Posterior vena cava (tissue), 2 donors: Measurements from ENCODE around the gene VPS13C. TPM values are rescaled to one million over a fixed set of nuclear protein-coding genes. Genes with fewer than 3 reads are reported as not detected.

Source experiments
- DNase-seq: peaks from one replicate; pipeline ENCODE4 v3.0.0-alpha.2; 2020; ENCODE audit warnings: low spot score
- intact Hi-C, 2 donors: fragments of 100-400 bp; cut with DNase I; formaldehyde crosslinking; loops; one replicate each; pipeline versions ENCODE4 v1.14.1 to v1.14.2; 2022 to 2023
- long read RNA-seq, 2 donors: library from polyadenylated mRNA; unstranded; transcript quantifications; one replicate each; pipeline ENCODE4 v2.0.0, GENCODE V29; 2020 to 2021
- total RNA-seq, 2 donors: library from RNA; stranded (reverse); fragmentation: NEBNext Ultra II Directional; extraction: Animal tissue kit (Norgen Biotek cat#: 25700); gene quantifications; one replicate each; pipeline ENCODE4 v1.2.1, GENCODE V29; 2021
- donor health status: DM: yes; HTN: yes; CAD: no.
- donor health status: DM: yes; HTN: yes; CAD: no.

Gene VPS13C
- 10 to 100 TPM; 89.2 to 93.0 TPM for total RNA-seq
- long read RNA-seq, donor 1, partial matches to known transcripts, result 8 of 13 reads
- long read RNA-seq, donor 1, other reads (novel, unspliced or antisense), result 3 of 13 reads
- long read RNA-seq, donor 2, partial matches to known transcripts, result 12 of 16 reads
- long read RNA-seq, donor 2, other reads (novel, unspliced or antisense), result 4 of 16 reads

- intact Hi-C loops, result no loop called here
- peak; percentile 98 for DNase-seq
Measured at GRCh38 chr15:62060113-62060895, at the start of gene VPS13C. Gene VPS13C (minus strand): TSS chr15:62060447. CDS start chr15:62060374, 73 bp downstream.

- intact Hi-C loops, result no loop called here
- DNase-seq, result no peak
Measured at GRCh38 chr15:62109437-62109836, 49.2 kb upstream of the VPS13C start.

GRCh38 chr15:62108411-62108810 is 48.2 kb upstream of the VPS13C start:
- DNase-seq, result no peak
- intact Hi-C loops, result no loop called here

GRCh38 chr15:62107571-62108121 is 47.4 kb upstream of the VPS13C start:
- intact Hi-C loops, result no loop called here

GRCh38 chr15:62106096-62106495 is 45.8 kb upstream of the VPS13C start:
- no peak for DNase-seq
- intact Hi-C loops, result no loop called here

More at GRCh38 chr15:62107571-62108121, 47.4 kb upstream of the VPS13C start:
- DNase-seq, result no peak

- intact Hi-C loops, result no loop called here
Measured at GRCh38 chr15:62105266-62105665, 45.0 kb upstream of the VPS13C start.

GRCh38 chr15:62104846-62105245 is 44.6 kb upstream of the VPS13C start:
- intact Hi-C loops, result no loop called here
- DNase-seq, result no peak

More at GRCh38 chr15:62105266-62105665, 45.0 kb upstream of the VPS13C start:
- no peak for DNase-seq

GRCh38 chr15:62104401-62104800 is 44.2 kb upstream of the VPS13C start:
- no peak for DNase-seq
- intact Hi-C loops, result no loop called here

- intact Hi-C loops, result no loop called here
Measured at GRCh38 chr15:62103431-62103830, 43.2 kb upstream of the VPS13C start.

GRCh38 chr15:62099094-62099601 is 38.9 kb upstream of the VPS13C start:
- no peak for DNase-seq
- intact Hi-C loops, result no loop called here

More at GRCh38 chr15:62103431-62103830, 43.2 kb upstream of the VPS13C start:
- no peak for DNase-seq

GRCh38 chr15:62094388-62094787 is 34.1 kb upstream of the VPS13C start:
- no peak for DNase-seq
- intact Hi-C loops, result no loop called here

- intact Hi-C loops, result no loop called here
- no peak for DNase-seq
Measured at GRCh38 chr15:62093809-62094208, 33.6 kb upstream of the VPS13C start.

GRCh38 chr15:62090988-62091387 is 30.7 kb upstream of the VPS13C start:
- no peak for DNase-seq
- intact Hi-C loops, result no loop called here

GRCh38 chr15:62089616-62090015 is 29.4 kb upstream of the VPS13C start:
- intact Hi-C loops, result no loop called here
- DNase-seq, result no peak

GRCh38 chr15:62088353-62088693 is 28.1 kb upstream of the VPS13C start:
- intact Hi-C loops, result no loop called here
- DNase-seq, result no peak

GRCh38 chr15:62087671-62088352 is 27.6 kb upstream of the VPS13C start:
- DNase-seq, result no peak
- intact Hi-C loops, result no loop called here

- DNase-seq, result no peak
- intact Hi-C loops, result no loop called here
Measured at GRCh38 chr15:62085740-62086139, 25.5 kb upstream of the VPS13C start.

GRCh38 chr15:62083194-62084154 is 23.2 kb upstream of the VPS13C start:
- intact Hi-C loops, result no loop called here
- DNase-seq, result no peak

- intact Hi-C loops, result no loop called here
- DNase-seq, result no peak
Measured at GRCh38 chr15:62079594-62079993, 19.3 kb upstream of the VPS13C start.
